ENCODE results near the gene AHI1.
A peak's percentile ranks its signal among the peaks of the same experiment; 100 is the strongest.
"Not testable (repeated sequence)": the region's sequence is repeated elsewhere in the genome, so short reads cannot be mapped to it uniquely, and the experiment has no call there.

The AHI1 gene

GRCh38 chr6:135505222-135505621, 7.7 kb upstream of the AHI1 start:
- DNase-seq: no peak

GRCh38 chr6:135504734-135505133, 7.2 kb upstream of the AHI1 start:
- no peak for DNase-seq

GRCh38 chr6:135503703-135504475, 6.3 kb upstream of the AHI1 start:
- DNase-seq: no peak

DNA sequence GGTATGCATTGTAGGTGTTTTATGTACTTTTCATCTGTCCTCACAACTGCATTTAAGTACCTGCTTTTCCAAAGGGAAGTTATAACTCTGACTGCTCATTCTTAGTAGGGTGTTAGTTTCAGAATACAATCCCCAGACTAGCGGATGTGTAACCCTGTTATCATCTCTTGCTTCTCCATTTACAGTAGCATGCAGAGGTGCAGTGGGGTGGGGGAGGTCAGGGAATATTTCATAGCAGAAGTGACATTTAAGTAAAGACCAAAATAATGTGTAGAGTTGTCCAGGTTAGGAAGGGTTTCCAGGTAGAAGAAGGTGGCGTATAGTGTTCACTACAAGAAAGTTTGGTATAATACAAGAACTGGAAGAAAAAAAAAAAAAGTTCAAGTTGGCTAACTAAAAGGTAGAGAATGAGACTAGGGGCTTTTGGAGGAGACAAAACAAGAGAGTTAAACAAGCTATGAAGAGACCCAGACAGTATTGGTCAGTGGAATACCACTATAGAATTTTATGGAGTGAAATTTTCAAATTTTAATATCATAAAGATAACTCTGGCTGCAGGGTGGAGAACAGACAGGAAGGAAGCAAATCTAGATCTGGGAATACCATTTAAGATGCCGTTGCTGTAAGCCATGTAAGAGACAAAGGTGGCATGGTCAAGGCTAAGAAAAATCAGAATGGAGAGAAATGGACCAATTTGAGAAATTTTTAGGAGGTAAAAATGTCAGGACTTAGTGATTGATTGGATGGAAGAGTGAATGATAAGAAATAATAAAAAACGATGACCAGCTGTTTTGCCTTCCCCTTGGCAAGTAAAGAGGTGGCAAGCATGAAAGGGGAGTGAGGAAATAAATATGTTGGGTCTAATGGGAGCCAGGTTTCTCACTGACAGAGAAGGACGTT, 2.2 kb upstream of the AHI1 start:
- no peak for DNase-seq

DNA sequence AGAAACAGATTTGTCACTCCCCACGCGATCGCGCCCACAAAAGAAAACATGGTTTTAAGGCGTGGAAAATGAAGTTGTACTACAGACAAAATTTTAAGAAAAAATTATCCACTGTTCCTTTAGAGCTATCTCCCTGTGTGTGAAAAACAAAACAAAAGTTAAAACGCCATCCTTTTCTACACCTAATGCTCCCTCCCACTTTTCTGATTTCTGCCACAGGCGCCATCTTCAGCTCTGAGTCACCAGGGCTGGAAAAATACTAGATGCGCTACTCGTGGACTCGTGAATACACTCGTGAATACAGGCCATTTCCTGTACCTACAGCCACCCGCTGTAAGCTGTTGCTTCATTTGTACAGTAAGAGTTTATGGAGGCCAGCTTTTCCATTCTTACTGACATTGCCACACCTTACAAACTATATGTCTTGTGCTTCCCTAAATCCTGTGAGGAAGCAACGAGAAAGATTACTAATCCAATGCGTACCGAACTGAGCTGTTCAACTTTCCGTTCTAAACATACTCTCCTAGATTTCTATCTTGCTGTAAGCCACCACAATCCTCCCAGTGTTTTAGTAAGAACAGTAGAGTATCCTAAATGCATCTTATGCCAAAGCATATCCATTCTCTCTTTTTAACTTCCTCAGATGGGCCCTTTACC, 773 bp upstream of the AHI1 start:
- DNase-seq: peak; percentile 52

GRCh38 chr6:135496800-135497411, 634 bp downstream of the AHI1 start:
- DNase-seq: no peak

- no peak for DNase-seq
Measured at GRCh38 chr6:135493218-135493961, 4.2 kb downstream of the AHI1 start.

DNA sequence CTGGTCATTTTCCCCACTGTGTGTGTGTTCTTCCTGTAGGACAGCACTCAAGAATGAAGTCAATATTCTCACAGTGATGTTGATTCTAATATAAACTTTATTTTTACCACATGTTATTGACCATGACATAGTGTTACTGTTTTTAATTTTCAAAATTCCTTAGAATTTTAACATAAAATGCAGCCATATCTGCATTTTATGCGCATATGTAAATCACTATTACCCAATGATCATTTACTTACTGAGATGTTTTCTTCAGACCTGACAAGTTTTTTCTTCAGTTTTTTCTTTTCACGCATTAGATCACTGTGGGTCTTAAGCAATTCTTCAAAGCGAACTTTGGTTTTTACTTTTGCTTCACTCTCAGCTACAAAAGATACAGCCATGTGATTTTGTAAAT, 7.2 kb downstream of the AHI1 start:
- no peak for DNase-seq

- DNase-seq: no peak
Measured at GRCh38 chr6:135488023-135488422, 9.5 kb downstream of the AHI1 start.

DNA sequence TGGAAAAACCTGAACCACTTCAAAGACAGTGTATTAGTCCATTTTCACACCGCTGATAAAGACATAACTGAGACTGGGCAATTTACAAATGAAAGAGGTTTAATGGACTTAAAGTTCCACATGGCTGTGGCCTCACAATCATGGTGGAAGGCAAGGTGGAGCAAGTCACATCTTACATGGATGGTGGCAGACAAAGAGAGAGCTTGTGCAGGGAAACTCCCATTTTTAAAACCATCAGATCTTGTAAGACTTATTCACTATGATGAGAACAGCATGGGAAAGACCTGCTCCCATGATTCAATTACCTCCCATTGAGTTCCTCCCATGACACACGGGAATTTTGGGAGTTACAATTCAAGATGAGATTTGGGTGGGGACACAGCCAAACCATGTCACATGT, 13.6 kb downstream of the AHI1 start:
- not testable (repeated sequence) for DNase-seq

DNA sequence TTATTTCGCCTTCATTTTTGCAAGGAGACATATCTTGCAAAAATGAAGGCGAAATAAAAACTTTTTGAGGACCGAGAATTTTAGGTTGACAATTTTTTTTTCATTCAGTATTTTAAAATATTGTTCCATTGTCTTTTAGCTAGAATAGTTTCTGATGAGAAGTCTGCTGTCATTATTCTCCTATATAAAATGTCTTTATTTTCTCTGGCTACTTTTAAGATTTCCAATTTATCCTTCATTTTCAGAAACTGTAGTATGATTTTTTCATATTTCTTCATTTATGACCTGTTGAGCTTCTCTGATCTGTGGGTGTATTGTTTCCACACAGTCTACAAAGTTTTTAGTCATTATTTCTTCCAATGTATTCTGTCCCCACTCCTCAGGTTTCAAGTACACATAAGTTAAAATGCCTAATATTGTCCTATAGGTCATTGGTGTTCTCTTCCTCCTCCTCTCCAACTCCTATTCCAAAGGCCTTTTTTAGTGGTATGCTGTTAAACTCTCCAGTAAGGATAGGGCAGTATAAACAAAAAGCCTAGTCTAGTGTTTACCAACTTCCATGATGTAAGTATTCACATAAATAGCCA, 15.7 kb downstream of the AHI1 start:
- no peak for DNase-seq

- no peak for DNase-seq
Measured at GRCh38 chr6:135479601-135480000, 17.9 kb downstream of the AHI1 start.

DNA sequence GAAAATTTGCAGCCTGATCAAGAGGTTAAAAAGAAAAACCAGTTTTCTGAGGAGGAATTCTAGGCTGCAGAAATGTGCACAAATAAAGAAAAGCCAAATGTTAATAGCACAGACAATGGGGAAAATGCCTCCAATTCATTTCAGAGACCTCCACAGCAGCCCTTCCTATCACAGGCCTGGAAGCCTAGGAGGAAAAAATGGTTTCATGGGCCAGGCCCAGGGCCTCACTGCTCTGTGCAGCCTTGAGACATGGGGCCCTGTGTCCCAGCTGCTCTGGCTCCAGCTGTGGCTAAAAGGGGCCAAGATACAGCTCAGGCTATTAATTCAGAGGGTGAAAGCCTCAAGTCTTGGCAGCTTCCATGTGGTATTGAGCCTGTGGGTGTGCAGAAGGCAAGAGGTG, 18.9 kb downstream of the AHI1 start:
- DNase-seq: no peak

DNA sequence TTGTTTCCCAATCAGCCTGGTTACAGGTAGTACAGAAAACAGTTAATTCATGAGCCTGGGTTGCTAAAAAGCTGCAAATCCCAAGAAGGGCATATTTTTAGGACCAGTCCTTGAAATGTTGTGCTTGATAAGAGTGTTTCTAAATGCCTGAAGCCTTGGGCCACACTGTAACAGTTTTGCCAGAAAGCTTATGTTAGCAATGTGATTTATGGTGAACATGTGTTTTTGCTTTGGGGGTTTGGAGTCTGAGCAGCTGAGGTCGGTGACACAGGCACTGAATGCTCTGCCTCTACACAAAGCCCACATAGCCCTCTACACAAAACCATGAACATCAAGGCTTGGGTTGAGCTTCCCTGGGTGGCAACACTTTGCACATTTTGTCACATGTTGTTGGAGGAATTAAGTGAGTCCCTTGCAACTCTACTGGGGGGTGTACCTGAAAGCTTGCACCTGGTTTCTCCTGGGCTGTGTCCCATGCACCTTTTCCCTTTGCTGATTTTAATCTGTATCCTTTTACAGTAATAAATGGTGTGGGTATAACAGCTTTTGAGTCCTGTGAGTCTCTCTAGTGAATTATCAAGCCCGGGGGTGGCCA, 22.2 kb downstream of the AHI1 start:
- DNase-seq: no peak

DNA sequence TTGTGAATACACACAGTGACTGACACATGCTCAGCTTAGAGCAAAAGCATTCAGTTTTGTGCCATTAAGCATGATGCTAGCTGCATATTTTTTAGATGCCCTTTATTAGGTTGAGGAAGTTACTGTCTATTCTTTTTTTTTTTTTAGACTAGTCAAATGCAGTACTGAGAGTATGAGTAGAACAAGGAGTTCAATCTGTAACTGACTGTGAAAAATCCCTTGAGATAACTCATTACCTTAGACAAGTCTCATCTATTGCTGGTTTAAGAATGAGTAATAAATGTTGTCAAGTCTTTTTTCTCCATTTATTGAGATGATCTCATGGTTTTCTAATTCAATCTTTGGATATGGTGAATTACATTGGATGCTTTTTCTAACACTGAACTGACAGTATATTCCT, 23.2 kb downstream of the AHI1 start:
- no peak for DNase-seq

- DNase-seq: no peak
Measured at GRCh38 chr6:135465903-135466302, 31.6 kb downstream of the AHI1 start.

DNA sequence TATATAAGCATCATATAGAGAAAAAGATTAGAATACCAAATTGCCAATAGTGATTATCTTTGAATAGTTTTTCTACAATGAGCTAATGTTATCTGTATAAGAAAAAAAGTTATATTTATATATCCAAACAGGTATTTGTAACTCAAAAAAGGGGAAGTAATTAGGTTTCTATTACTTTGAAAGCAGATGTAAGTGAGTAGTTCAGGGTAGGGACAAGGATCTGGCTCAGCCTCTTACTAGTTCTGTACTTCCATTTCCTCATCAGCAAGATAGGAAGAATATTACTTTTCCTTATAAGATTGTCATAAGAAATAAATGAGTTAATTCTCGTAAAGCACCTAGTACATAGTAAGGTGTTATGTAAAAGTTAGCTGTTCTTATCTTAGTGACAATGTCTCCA, 32.2 kb downstream of the AHI1 start:
- DNase-seq: no peak

DNA sequence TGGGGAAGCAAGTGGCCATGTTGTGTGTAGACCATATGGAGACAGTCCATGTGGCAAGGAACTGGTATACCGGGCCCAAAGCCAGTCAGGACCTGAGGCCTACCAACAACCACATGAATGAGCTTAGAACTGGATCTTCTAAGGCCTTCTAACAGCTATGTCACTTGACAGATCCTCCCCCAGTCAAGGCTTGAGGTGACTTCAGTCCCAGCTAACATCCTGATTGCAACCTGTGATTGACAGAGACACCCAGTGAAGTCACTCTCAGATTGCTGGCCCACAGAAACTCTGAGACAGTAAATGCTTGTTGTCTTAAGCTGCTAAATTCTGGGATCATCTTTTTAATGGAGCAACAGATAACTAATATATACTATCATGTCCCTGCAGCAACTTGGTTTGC, 32.9 kb downstream of the AHI1 start:
- no peak for DNase-seq

DNA sequence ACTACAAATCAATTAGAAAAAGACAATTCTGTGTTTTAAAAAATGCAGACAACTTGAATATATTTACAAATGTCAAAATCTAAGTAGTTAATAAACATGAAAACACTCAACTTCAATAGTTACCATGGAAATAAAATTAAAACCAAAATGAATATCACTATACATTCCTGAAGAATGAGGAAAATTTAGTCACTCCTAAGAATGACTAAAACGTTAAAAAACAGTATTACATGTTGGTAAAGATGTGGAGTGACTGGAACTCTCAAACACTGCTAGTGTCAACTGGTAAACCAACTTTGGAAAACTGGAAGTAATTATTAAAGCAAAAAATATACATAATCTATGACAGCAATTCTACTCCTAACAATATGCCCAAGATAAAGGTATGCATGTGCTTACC, 36.3 kb downstream of the AHI1 start:
- no peak for DNase-seq

- no peak for DNase-seq
Measured at GRCh38 chr6:135458051-135458450, 39.5 kb downstream of the AHI1 start.

DNA sequence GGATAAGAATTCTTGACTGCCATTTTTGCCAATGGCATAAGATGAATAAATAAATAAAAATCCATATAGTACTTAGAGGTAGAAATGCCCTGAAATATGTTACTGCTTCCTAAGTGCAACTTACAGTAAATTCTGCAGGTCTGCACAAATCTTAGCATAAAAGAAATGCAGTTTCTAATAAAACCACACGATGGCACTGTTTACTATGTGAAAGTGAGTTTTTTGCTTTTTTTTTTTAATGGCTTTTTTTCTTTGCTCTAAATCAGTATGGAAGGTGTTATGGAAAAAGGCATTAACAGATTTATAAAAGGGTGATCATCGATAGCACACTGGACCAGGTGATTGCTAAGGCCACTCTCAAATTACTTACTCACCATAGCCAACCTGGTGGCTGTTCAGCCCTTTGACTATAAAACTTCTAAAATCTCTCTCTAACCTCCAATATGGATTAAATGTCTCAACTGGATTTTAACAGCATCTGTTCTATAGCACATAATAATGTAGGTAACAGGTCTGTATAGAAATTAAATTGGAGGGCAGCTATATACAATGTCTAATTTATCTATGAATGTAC, 45.8 kb downstream of the AHI1 start:
- no peak for DNase-seq
